SKM-1 (cell line): ENCODE data around the gene SLC35E1.

Source experiments
- DNase-seq: peaks from one replicate; lab custom pipeline; 2025; ENCODE audit not compliant: unreplicated experiment; lab: John Stamatoyannopoulos, UW

The SLC35E1 gene

DNA sequence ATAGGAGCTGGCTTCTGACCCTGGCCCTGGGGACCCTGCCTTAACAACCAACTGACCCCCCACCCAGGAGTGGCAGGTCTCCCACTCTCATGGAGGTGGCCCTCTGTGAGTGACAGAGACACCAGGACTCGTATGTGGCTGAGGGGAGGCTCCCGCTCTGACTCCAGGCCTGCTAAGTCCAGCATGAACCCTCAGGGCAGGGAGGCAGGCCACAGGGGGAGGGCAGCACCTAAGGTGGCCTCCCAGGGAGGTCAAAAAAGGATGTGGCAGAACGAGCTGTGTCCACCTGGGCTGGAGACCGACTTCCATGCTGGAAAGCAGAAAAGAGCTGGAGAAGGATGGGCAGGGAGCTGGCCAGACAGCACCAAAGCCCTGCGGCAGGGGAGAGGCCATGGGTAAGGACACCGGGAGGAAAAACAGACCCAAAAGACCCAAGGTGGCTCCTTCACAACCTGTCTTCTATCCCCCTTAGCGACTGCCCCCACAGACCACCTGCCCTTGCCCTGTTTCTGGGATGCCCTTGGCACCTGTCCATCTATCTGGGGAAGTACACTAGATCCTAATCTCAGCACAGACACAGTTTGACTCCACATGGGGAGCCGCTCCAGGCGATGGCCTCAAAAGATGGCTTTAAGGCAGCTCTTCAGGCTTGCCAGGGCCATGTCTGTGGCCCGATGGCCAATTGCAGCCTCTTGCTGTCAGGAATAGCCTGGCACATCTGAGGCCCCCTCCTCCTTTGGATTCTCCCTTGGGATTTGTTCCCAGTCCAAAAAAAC, 10.5 kb upstream of the SLC35E1 start:
- no peak for DNase-seq

DNA sequence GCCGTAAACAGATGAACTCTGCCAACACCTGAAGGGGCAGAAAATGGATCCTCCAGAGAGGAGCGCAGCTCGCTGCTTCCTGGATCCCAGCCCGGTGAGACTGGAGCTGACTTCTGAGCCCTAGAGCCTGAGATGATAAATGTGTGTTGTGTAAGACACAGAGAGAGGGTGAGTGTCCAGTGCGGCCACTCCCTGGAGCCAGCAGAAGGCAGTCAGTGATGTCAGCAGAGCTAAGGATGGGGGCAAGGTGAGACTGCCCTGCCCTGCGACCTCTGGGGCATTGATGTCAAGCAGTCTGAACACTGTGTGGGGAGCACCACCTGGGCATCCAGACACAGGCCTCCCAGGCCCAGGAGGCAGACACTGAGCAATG, 9.7 kb upstream of the SLC35E1 start:
- DNase-seq = no peak

DNA sequence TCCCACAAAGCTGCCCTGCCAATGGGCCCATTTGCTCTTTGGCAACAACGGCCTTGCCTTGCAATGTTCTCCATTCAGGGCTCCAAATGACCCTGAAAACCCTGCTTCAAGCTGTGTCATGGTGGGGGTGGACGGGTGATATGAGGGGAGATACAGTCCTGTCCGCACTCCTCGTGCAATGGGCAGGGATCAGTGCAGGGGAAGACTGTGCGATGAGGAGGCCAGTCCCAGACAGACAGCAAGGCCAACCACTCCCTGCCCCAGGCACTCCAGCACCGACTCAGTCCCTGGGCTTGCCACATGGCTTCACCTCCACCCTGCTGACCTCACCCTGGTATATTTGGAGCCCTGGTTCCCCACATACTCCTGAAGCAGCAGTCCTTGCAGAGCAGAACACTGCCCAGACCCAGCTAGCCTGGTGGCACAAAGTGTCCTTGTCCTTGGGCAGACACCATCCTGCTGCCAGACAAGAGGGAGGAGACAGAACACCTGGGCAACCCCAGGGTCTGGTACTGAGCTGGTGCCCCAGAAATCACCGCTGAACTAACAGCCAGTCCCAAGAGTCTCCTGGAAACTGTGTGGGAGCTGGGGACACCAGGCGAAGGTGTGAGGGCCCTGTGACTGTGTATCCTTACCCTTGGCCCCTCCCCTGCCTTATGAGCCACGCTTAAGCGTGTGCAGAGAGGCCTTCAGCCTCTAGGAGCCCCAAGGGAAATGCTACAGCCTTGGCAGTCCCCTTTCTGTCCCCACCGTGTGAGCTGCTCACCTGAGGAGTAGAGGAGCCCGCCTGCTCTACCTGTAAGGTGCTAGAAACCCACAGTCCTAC, 9.1 kb upstream of the SLC35E1 start:
- DNase-seq = no peak

DNA sequence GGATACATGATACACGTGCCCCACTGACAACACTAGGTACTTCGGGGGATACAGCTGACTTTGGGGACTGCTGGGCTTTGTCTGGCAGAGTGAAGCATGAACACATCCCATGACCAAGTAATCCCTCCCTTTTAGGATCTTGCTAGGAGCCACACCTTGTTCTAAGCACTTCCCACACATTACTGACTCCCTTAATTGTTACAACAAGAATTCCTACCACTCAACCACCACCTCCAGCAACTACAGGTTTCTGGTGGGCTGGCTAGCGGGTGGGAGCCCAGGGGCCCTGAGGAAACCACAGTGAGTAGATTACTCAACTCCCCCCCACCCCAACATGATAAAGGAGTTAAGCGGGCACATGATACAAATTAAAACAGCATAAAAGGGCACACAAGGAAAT, 7.2 kb upstream of the SLC35E1 start:
- no peak for DNase-seq

DNA sequence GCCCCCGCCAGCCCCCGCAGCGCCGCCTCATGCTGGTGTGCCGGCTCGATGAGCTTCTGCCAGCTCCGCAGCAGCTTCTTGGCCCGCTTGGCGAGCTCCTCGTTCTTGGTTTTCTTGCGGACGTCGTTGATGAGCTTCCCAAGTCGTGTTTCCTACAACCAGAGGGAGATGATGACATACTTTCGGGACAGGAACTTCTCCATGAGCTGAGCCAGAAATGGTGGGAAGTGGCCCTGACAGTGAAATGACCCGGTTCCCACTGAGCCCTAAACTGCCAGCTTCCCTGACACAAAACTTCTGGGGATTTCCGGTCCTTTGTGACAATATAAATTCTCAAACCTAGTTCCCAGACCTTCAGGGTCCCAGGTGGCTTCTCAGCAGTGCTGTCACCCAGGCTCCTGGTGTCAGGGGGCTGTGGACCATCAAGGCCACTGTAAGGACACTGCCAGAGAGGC, 5.3 kb upstream of the SLC35E1 start:
- DNase-seq = no peak

DNA sequence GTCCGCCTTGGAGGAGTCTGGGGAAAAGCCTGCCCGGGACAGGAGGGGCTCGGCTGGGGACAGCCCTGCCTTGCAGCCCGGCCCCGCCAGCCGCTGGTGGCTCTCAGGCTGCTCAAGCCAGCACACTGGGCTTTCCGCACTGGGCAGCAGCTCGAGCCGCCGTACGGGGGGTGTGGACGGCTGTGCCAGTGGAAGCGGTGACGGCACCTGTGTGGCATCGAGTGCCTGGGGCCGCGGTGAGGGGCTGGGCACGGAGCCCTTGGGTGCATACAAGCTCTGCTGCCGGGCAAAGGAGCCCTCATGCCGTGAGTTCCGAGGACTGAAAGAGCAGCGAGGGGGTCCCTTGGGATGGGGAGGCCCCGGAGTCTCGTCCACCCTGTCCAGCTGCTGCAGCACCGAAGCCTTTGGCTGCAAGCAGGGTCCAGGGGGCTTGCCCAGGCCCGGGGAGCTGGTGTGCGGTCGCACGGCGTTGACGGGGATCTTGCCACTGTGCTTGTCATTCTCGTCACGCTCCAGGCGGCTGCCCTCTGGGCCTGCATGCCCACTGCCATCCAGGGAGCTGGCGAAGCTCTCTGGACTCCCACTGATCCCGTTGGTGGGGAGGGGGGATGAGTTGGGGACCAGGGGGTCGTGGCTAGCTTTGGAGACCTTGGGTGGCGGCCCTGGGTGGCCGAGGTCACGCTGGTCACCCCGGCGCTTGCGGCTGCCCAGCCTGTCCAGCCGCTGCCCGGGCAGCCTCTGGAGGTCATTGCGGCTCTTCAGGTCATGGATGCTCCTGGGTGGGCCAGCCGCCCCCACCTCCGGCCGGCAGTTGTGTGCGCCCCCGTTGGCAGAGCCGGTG, 4.7 kb upstream of the SLC35E1 start:
- no peak for DNase-seq

DNA sequence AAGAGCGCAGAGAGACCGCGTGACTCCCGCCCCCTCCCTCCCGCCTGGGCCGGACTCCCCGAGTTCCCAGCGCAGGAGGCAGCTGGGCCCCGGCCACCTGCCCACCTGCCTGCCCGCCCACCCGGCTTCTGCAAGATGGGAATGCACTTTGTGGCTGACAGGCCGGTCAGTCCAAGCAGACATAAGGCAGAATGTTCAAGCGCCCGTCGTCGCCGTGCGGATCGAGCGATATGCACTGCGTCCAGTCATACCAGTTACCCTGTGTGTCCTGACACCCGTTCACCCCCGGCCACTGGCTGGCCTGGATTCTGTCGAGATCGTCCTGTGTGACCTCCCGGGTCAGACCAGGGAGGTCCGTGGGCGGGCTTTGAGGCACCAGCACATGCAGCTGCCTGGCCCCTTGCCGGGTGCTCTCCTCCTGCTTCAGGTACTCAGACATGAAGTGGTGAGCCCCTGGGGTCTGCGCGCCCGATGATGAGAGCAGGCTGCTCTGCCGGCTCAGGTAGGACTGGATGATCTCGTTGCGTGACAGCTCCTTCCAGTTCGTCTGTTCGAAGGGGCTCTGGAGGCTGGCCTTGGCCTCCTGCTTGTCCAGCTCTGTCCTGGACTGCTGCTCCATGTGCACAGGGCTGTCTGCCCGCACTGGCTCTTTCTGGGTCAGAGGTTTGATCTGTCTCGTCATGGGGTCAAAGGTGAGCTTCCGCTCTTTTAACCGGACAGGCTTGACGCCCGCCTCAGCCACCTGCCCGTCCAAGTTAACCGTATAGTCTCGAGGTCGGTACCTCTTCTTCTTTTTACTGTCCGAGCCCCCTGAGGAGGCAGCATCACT, 3.9 kb upstream of the SLC35E1 start:
- no peak for DNase-seq

DNA sequence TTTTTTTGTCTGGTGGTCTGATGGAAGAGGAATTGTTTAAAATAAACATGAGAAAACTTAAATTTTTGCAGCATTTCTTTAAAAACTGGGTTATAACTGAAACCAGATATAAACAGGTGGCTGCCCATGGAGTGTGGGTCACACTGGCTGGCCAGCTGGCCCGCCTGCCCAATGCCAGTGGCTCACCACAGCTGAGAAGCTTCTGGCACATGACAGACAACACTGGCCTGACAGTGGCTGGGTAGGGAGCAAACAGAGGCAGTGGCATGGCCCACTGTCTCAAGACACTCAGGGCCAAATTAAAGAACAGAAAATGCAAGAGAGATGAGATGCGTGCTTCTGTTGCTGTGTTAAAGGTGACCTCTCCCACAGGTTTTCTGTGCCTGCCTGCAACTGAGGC, 3.1 kb upstream of the SLC35E1 start:
- no peak for DNase-seq

DNA sequence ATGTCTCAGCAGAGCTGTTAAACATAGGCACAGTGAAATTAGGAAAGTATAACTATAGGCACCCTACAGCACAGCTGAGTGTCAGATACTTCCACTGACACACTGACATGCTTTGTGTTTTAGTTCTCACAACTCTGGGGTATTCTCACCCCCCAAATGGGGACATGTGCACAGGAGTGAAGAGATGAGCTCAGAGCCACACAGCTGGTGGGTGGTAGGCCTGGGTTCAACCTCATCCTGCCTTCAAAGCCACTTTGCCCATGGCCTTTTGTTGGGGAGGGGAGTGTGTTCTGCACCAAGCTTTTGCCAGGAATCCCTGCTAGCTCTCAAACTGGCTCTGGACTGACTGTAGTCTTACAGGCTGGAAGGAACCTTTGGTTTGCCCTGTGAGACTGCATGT, 1.7 kb upstream of the SLC35E1 start:
- DNase-seq = no peak

DNA sequence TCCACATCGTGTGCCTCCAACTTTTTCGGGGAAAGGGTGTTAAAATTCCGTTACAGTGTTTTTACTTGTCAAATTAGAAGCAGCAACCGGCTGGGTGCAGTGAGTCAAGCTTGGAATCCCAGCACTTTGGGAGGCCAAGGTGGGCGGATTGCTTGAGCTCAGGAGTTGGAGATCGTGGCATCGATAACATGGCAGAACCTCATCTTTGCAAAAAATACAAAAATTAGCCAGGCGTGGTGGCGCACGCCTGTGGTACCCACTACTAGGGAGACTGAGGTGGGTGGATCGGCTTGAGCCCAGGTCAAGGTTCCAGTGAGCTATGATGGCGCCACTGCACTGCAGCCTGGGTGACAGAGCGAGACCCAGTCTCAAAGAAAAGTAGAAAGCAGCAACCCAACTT, 1.1 kb upstream of the SLC35E1 start:
- no peak for DNase-seq

DNA sequence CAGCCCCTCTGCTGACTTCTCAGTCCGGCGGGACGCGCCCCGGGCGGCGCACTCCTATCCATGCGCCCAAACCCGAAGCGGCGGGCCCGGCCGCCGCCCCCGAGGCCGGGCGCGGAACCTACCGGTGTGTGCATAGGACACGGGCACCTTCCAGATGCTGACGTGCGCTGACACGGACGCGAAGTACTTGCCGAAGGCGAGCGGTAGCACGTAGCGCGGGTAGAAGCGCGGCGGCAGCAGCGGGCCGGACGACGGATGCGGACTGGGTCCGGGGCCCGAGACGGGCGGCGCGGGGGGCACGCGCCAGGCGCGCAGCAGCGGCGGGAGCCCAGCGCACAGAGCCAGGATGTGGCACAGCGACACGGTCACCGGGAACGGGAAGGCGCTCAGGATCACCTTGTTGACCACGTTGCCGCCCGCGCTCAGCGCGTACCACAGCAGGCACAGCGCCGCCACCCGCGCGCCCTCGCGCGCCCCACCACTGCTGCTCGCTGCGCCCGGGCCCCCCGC, 338 bp downstream of the SLC35E1 start:
- no peak for DNase-seq

DNA sequence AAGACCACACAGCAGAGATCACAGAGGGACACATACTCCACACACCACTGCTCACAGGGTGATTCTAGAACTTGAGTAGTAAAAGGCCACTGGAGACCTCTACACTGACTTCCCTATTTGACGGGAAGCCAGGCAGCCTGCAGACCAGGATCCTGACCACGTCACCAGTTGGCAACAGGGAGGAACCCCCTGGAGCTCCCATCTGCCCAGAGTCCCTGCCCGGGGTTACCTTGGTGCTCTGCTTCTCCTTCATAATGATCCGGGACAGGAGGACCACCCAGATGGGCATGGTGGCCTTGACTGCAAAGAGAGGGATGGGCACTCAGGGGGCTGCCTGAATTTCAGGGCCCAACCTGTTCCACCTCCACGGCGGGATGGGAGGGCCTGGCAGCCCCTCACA, 932 bp downstream of the SLC35E1 start:
- DNase-seq = no peak

DNA sequence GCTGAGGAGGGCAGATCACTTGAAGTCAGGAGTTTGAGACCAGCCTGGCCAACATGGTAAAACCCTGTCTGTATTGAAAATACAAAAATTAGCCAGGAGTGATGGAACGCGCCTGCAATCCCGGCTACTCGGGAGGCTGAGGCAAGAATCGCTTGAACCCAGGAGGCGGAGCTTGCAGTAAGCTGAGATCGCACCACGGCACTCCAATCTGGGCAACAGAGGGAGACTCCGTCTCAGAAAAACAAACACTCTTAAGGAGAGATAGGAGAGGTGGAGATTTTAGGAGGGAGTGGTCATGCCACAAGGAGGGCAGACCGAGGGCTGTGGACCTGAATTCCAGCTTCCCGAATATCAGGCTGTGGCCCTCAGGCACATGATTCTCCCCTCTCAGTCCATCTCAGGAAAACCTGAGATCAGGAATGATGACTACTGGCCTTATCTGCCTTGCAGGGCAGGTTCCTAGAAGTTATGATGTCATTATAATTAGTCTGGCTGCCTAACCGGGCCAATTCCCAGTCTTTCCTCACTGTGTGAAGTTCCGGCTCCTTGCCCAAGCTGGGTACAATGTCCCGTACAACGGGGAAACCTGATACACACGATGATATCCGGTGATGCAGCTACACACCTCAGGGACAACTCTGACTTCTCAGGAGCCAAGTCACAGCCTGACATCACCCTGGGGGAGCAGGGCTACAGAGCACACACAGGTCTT, 2.5 kb downstream of the SLC35E1 start:
- DNase-seq = no peak

DNA sequence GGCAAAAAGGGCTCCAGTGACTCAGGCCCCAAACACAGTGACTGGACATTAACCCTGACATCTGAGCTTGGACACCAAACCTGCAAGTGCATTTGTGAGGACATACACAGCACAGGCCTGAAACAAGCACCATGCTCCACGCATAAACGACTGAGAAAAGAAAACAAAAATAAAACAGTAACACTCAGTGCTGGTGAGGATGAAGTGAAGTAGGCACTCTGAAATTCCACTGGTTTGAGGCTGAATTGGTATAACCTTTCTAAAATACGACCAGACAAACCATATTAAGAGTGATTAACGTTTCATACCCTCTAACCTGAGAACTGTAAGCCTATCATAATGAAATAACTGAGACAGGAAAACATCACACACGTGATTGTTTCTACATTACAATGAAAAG, 5.5 kb downstream of the SLC35E1 start:
- no peak for DNase-seq

DNA sequence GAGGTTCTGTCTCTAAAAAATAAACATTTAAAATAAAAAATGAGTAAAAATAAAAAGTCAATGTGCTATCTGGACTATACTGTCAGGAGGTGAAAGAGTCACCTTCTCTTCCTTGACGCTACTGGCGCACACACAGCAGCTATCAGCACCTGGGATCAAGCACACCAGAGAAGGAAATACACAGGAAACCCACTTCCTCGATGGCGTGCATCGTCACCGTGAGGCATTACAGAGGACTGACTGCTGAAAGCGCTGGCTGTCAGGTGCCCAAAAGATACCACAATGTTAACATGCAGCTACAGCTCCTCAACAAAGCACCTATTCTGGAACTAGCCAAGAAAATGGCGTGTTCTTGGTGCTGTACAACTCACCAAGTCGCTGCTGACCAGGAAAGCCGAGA, 6.1 kb downstream of the SLC35E1 start:
- DNase-seq = no peak

DNA sequence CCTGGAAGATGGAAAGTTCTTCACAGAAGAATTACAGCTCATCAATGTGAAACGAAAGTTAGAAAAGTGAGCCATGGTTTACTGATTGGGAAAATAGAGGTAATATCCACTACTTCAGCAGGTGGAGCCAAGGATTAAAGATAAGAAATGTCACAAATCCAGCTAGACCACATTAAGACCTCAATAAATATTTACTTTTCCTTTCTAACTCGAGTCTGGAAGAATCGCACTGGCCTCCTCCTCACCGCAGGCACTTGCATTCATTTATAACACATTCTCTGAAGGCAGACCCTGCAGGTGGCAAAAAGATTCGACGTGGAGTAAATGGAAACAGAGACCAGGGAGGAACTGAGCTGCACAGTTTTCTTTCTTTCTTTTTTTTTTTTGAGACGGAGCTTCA, 7.4 kb downstream of the SLC35E1 start:
- no peak for DNase-seq

DNA sequence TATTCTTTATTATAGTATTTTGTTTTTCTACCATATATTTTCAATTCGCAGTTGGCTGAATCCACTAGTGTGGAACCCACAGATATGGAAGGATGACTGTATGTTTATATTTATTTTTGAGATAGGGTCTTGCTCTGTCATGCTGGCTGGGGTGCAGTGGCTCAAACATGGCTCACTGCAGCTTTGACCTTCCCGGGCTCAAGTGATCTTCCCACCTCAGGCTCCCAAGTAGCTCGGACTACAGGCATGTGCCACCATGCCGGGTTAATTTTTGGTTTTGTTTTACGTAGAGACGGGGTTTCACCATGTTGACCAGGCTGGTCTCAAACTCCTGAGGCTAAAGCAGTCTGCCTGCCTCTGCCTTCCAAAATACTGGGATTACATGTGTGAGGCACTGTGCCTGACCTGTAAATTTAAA, 9.6 kb downstream of the SLC35E1 start:
- no peak for DNase-seq

DNA sequence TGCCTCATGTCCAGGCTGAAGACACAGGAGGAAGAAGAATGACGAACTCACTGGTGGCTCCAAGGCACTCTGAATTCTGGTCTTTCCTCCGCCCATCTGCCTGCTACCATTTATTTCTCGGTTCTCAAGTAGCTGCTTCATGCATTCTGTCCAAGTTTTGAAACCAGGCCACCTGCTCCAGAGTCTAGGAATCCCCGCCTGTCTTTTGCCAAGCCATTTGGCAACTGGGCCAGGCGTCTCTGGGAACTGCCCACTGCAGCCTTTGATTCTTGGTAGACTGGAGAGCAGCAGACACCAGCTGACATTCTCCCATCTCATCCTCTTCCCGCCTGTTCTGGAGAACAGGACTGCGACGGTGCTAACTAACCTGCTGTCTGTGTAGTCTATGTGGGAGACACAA, 10.8 kb downstream of the SLC35E1 start:
- DNase-seq = no peak

DNA sequence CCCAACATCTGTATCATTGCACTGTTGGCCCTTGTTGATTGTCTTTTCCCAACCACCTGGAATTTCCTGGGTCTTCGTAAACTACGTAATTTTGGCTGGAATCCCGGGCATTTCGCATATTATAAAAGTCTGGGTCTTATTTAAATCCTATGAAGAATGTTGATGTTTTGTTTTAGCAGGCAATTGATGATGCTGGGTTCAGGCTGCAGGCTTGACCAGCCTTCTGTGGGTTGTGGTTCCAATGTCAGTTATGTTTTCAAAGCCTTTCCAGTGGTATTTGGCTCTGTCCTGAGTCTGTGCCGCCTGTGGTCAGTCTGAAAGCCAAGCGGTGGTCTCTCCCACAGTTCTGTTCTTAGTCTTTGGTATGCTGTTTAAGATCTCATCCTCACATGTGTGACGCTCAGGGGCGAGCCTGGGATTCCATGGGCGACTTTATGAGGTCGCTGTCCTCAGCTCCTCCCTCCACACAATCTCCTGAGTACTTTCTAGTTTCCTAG, 12.4 kb downstream of the SLC35E1 start:
- no peak for DNase-seq

DNA sequence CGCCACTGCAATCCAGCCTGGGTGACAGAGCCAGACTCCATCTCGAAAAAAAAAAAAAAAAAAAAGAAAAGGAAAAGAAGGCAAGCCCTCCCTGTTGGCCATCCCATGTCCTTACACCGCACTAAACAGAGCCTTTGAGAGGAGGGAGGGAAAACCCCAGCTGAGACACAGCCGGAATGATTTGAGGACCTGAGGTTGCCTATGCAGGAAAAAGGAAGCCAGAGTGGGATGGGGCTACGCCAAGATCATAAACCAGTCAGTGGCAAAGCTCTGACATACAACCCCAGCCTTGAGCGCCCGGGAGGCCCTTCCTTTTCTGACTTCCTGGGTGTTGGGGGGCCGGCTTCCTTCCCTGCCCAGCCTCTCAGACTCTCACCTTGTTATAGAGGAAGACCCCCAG, 17.4 kb downstream of the SLC35E1 start:
- DNase-seq = no peak
